H9 (cell line): ENCODE measurements around the gene FAM200C. TPM values are rescaled to one million over a fixed set of nuclear protein-coding genes. Genes with fewer than 3 reads are reported as not detected.

Experiments used
- DNase-seq: peaks from one replicate; pipeline ENCODE4 v3.0.0-alpha.2; 2017
- H2AFZ ChIP-seq: one replicate; pipeline ENCODE4 v1.6.1; 2013; ENCODE audit warnings: mild to moderate bottlenecking, low read length, control low read depth, moderate library complexity
- H2AK5ac ChIP-seq: 2 replicates; pipeline ENCODE4 v1.6.1; 2013; ENCODE audit warnings: low read length, control low read depth, mixed read lengths; ENCODE audit not compliant: insufficient read length
- H2BK120ac ChIP-seq: one replicate; pipeline ENCODE4 v1.6.1; 2013; ENCODE audit warnings: low read depth, mild to moderate bottlenecking, low read length, control low read depth, inconsistent platforms; ENCODE audit not compliant: poor library complexity, severe bottlenecking
- H2BK12ac ChIP-seq: 2 replicates; pipeline ENCODE4 v1.6.1; 2013; ENCODE audit warnings: low read length, control low read depth, mixed read lengths, low read depth; ENCODE audit not compliant: insufficient read length
- H2BK15ac ChIP-seq: 2 replicates; pipeline ENCODE4 v1.6.1; 2013; ENCODE audit warnings: low read depth, low read length, control low read depth
- H2BK20ac ChIP-seq: one replicate; pipeline ENCODE4 v1.6.1; 2013; ENCODE audit warnings: low read depth, mild to moderate bottlenecking, low read length, control low read depth, inconsistent platforms; ENCODE audit not compliant: poor library complexity, severe bottlenecking
- H2BK5ac ChIP-seq: 2 replicates; pipeline ENCODE4 v1.6.1; 2013; ENCODE audit warnings: low read length, control low read depth, mixed read lengths; ENCODE audit not compliant: insufficient read length
- H3K14ac ChIP-seq: 2 replicates; pipeline ENCODE4 v1.6.1; 2013; ENCODE audit warnings: low read length, control low read depth; ENCODE audit not compliant: insufficient read depth
- H3K18ac ChIP-seq: 2 replicates; pipeline ENCODE4 v1.6.1; 2013; ENCODE audit warnings: low read depth, mild to moderate bottlenecking, mixed read lengths, low read length, control low read depth; ENCODE audit not compliant: insufficient read length
- H3K23ac ChIP-seq: 2 replicates; pipeline ENCODE4 v1.6.1; 2013; ENCODE audit warnings: low read length, control low read depth, mixed read lengths, low read depth; ENCODE audit not compliant: insufficient read length
- H3K23me2 ChIP-seq: 2 replicates; pipeline ENCODE4 v1.6.1; 2013; ENCODE audit warnings: low read depth, mild to moderate bottlenecking, mixed read lengths, low read length, control low read depth; ENCODE audit not compliant: insufficient read length, poor library complexity, severe bottlenecking
- H3K27ac ChIP-seq: 2 replicates; pipeline ENCODE4 v1.5.1; 2013; ENCODE audit warnings: low read length, control low read depth, mixed read lengths, low read depth; ENCODE audit not compliant: insufficient read length
- H3K27me3 ChIP-seq: 2 replicates; pipeline ENCODE4 v1.6.1; 2013; ENCODE audit warnings: low read length, control low read depth, inconsistent platforms; ENCODE audit not compliant: insufficient read depth
- H3K4ac ChIP-seq: 2 replicates; pipeline ENCODE4 v1.6.1; 2013; ENCODE audit warnings: low read depth, mild to moderate bottlenecking, control low read depth, inconsistent platforms, low read length, moderate library complexity
- H3K4me1 ChIP-seq: 2 replicates; pipeline ENCODE4 v1.6.1; 2013; ENCODE audit warnings: low read length, control low read depth, inconsistent platforms; ENCODE audit not compliant: insufficient read depth
- H3K4me2 ChIP-seq: 2 replicates; pipeline ENCODE4 v1.6.1; 2013; ENCODE audit warnings: low read length, control low read depth, mixed read lengths; ENCODE audit not compliant: insufficient read length, insufficient read depth
- H3K56ac ChIP-seq: 2 replicates; pipeline ENCODE4 v1.6.1; 2013; ENCODE audit warnings: low read depth, mild to moderate bottlenecking, mixed read lengths, low read length, control low read depth; ENCODE audit not compliant: insufficient read length
- H3K79me1 ChIP-seq: 2 replicates; pipeline ENCODE4 v1.6.1; 2013; ENCODE audit warnings: low read depth, mild to moderate bottlenecking, moderate library complexity, low read length, control low read depth, inconsistent platforms; ENCODE audit not compliant: insufficient read depth, poor library complexity, severe bottlenecking
- H3K79me2 ChIP-seq: 2 replicates; pipeline ENCODE4 v1.6.1; 2013; ENCODE audit warnings: low read length, control low read depth, inconsistent platforms; ENCODE audit not compliant: insufficient read depth
- H3K9ac ChIP-seq: 2 replicates; pipeline ENCODE4 v1.6.1; 2013; ENCODE audit warnings: low read length, control low read depth, mixed read lengths; ENCODE audit not compliant: insufficient read length; ENCODE audit errors: extremely low read depth
- H3K9me3 ChIP-seq: one replicate; pipeline ENCODE4 v1.6.1; 2013; ENCODE audit warnings: low read depth, low read length, inconsistent platforms; ENCODE audit not compliant: control insufficient read depth
- H3T11ph ChIP-seq: one replicate; pipeline ENCODE4 v1.6.1; 2013; ENCODE audit warnings: mild to moderate bottlenecking, low read length, control low read depth, inconsistent platforms
- H4K20me1 ChIP-seq: one replicate; pipeline ENCODE4 v1.6.1; 2013; ENCODE audit not compliant: control insufficient read depth, insufficient read length, insufficient read depth
- H4K5ac ChIP-seq: 2 replicates; pipeline ENCODE4 v1.6.1; 2013; ENCODE audit warnings: low read depth, mild to moderate bottlenecking, mixed read lengths, low read length, control low read depth; ENCODE audit not compliant: insufficient read length
- H4K8ac ChIP-seq: replicated peaks from 2 replicates; pipeline ENCODE4 v1.6.1; 2013; ENCODE audit warnings: low read length, control low read depth, mixed read lengths, low read depth; ENCODE audit not compliant: insufficient read length
- H4K91ac ChIP-seq: 2 replicates; pipeline ENCODE4 v1.6.1; 2013; ENCODE audit warnings: low read depth, mild to moderate bottlenecking, moderate library complexity, mixed read lengths, low read length, control low read depth; ENCODE audit not compliant: insufficient read length
- H3K27ac Mint-ChIP-seq, 3 experiments: 2 replicates in 2 of 3; 3 replicates in 1 of 3; pipeline ENCODE4 v1.8.0; 2020 to 2021; ENCODE audit warnings: mixed read lengths in 3 of 3, mild to moderate bottlenecking in 1 of 3, moderate library complexity in 1 of 3
- H3K27me3 Mint-ChIP-seq: 2 replicates; pipeline ENCODE4 v1.8.0; 2021; ENCODE audit warnings: low read depth, mild to moderate bottlenecking, moderate library complexity, mixed read lengths
- H3K36me3 Mint-ChIP-seq, 3 experiments: 2 replicates in 2 of 3; 3 replicates in 1 of 3; pipeline ENCODE4 v1.8.0; 2020 to 2021; ENCODE audit warnings: low read depth in 3 of 3, mixed read lengths in 3 of 3; ENCODE audit not compliant: insufficient read depth in 1 of 3
- H3K4me1 Mint-ChIP-seq, 2 experiments: 2 replicates each; pipeline ENCODE4 v1.8.0; 2020; ENCODE audit warnings: mixed read lengths in 2 of 2
- H3K4me3 Mint-ChIP-seq, 2 experiments: 2 replicates in 1 of 2; 3 replicates in 1 of 2; pipeline ENCODE4 v1.8.0; 2020 to 2021; ENCODE audit warnings: mild to moderate bottlenecking in 2 of 2, mixed read lengths in 2 of 2, moderate library complexity in 1 of 2
- H3K9me3 Mint-ChIP-seq, 2 experiments: 2 replicates in 1 of 2; 3 replicates in 1 of 2; pipeline ENCODE4 v1.8.0; 2020; ENCODE audit warnings: mild to moderate bottlenecking in 2 of 2, mixed read lengths in 2 of 2, moderate library complexity in 1 of 2
- CTCF ChIP-seq: fragments of 200-600 bp; sonication (generic); conservative IDR thresholded peaks from 3 replicates; pipeline ENCODE4 v1.8.0; 2021; ENCODE audit warnings: antibody characterized with exemption, mild to moderate bottlenecking
- WGBS: extraction: QIAGEN DNeasy Blood & Tissue Kit; methylation state at CpG from one replicate; pipeline ENCODE4 v1.1.7; 2013; ENCODE audit warnings: missing lambda C conversion rate, low lambda C conversion rate, mixed read lengths; ENCODE audit not compliant: insufficient read length; ENCODE audit errors: extremely low coverage; 5-methylcytosine and 5-hydroxymethylcytosine counted together
- total RNA-seq: library from RNA; stranded (reverse); gene quantifications from 2 replicates; pipeline ENCODE4 v1.2.1, GENCODE V29; 2021

The FAM200C gene
- total RNA-seq, 1 experiment from 2014 or later = 4.3 TPM

- no peak overlapping the region for H2AK5ac ChIP-seq
- no peak overlapping the region for H3T11ph ChIP-seq
- no peak for DNase-seq
- no peaks in the 10 kb centered on the region; the same call in 1 of the 2 replicates for H3K4me1 ChIP-seq
- H3K4me2 ChIP-seq = no peak overlapping the region
- no peak overlapping the region for H4K5ac ChIP-seq
- peaks cover 32% of the 10 kb centered on the region for H3K27me3 Mint-ChIP-seq
- peaks cover 8% of the 10 kb centered on the region; the same call in 1 of the 2 replicates for H3K27me3 ChIP-seq
- H3K36me3 Mint-ChIP-seq = no peaks in the 10 kb centered on the region
- no peak overlapping the region for H2BK120ac ChIP-seq
- H2BK5ac ChIP-seq = no peak overlapping the region
- H2BK20ac ChIP-seq = no peak overlapping the region
- H3K56ac ChIP-seq = no peak overlapping the region
- H3K9ac ChIP-seq = no peak overlapping the region
- H3K27ac ChIP-seq = no peak overlapping the region
- no peak overlapping the region for H3K18ac ChIP-seq
- peaks cover 12 to 14% of the 10 kb centered on the region in 2 experiments for H3K4me1 Mint-ChIP-seq
- H4K91ac ChIP-seq = no peak overlapping the region
- H3K23me2 ChIP-seq = peaks cover 8% of the 10 kb centered on the region
- no peak overlapping the region for H3K4me3 Mint-ChIP-seq
- no peaks in the 10 kb centered on the region for H3K9me3 Mint-ChIP-seq
- no peak overlapping the region for H3K23ac ChIP-seq
- H2AFZ ChIP-seq = no peak overlapping the region
- no peak overlapping the region for H3K4ac ChIP-seq
- H3K27ac Mint-ChIP-seq = no peak overlapping the region
- no peaks in the 10 kb centered on the region for H3K9me3 ChIP-seq
- H3K79me1 ChIP-seq = no peaks in the 10 kb centered on the region
- no peak overlapping the region for H4K8ac ChIP-seq
- no peak overlapping the region for H3K14ac ChIP-seq
- H3K79me2 ChIP-seq = no peaks in the 10 kb centered on the region
- no peak overlapping the region for H2BK15ac ChIP-seq
- no peaks in the 10 kb centered on the region for H4K20me1 ChIP-seq
- no CpG with 5 or more reads among the region's 2 CpGs for WGBS
- no peak overlapping the region for H2BK12ac ChIP-seq
- no peak for TF ChIP-seq CTCF
Measured at GRCh38 chr5:160366230-160366629, 33.6 kb downstream of the FAM200C start.
